ENCODE data around the gene ARL2BP. TPM values are rescaled to one million over a fixed set of nuclear protein-coding genes. Genes with fewer than 3 reads are reported as not detected.

The ARL2BP gene
- polyA plus RNA-seq, 3 donors: 35.4 to 84.6 (median 84.0) TPM

- Histone ChIP-seq H3K4me1 (ENCODE audit: control insufficient read depth in 1 of 2, insufficient read depth in 2 of 2, low read length in 2 of 2) (no peaks in the 10 kb centered on the region), H3K4me2 (replicated peaks; ENCODE audit: extremely low read depth, low read length, poor library complexity, severe bottlenecking) (no peak overlapping the region), H3K27me3 (ENCODE audit: control insufficient read depth in 2 of 2, insufficient read depth in 2 of 2, low read length in 2 of 2) (no peaks in the 10 kb centered on the region), H3K9me3 (replicated peaks in 1 of 2; ENCODE audit: control insufficient read depth in 1 of 2, insufficient read depth in 1 of 2, low read length in 2 of 2) (no peaks in the 10 kb centered on the region), H3K4me3 (replicated peaks in 1 of 3; ENCODE audit: low read depth in 2 of 3, low read length in 3 of 3) (no peak overlapping the region), H3K9ac (ENCODE audit: insufficient read depth, low read length, poor library complexity, severe bottlenecking) (no peak overlapping the region), H3K36me3 (replicated peaks in 1 of 2; ENCODE audit: control insufficient read depth in 1 of 2, insufficient read depth in 2 of 2, low read length in 2 of 2) (peaks cover 30 to 58% of the 10 kb centered on the region in 2 donors), H4K20me1 (ENCODE audit: insufficient read depth, low read length) (no peaks in the 10 kb centered on the region), H2AFZ (ENCODE audit: insufficient read depth, low read depth, low read length, poor library complexity, severe bottlenecking) (no peak overlapping the region), H3K27ac (ENCODE audit: low read depth in 1 of 2, low read length in 2 of 2) (no peak overlapping the region), H3K79me2 (ENCODE audit: insufficient read depth, low read length) (no peaks in the 10 kb centered on the region)
- Mint-ChIP-seq H3K36me3 (peaks cover 32 to 36% of the 10 kb centered on the region in 2 donors), H3K27ac (peak overlapping the region in 1 of 7 donors; percentile 46), H3K4me1 (peaks cover 6% of the 10 kb centered on the region), H3K4me3 (no peak overlapping the region), H3K9me3 (no peaks in the 10 kb centered on the region), H3K27me3 (ENCODE audit: low read depth in 3 of 3) (peaks cover 0 to 4% (median 3%) of the 10 kb centered on the region in 3 donors)
- no peak for DNase-seq
- 88% methylated on average over 4 of the region's 10 CpGs for WGBS (ENCODE audit: insufficient coverage)
- intact Hi-C loops (cut with micrococcal nuclease): no loop called here
- no peak for TF ChIP-seq CTCF (IDR thresholded peaks at IDR 0.05)
These were observed 10.8 kb downstream of the ARL2BP start for GRCh38 chr16:57255686-57256415.

- peaks cover 0 to 4% (median 3%) of the 10 kb centered on the region in 3 donors for H3K27me3 Mint-ChIP-seq (ENCODE audit: low read depth in 3 of 3)
- H3K4me1 Mint-ChIP-seq: peaks cover 6% of the 10 kb centered on the region
- intact Hi-C loops (cut with micrococcal nuclease): no loop called here
- no peak for TF ChIP-seq CTCF (IDR thresholded peaks at IDR 0.05)
- WGBS (ENCODE audit: insufficient coverage): 98% methylated on average over 11 of the region's 16 CpGs
- no peak for DNase-seq
- no peak overlapping the region for H3K4me3 Mint-ChIP-seq
- Histone ChIP-seq H3K9me3 (replicated peaks in 1 of 2; ENCODE audit: control insufficient read depth in 1 of 2, insufficient read depth in 1 of 2, low read length in 2 of 2) (no peaks in the 10 kb centered on the region), H3K27me3 (ENCODE audit: control insufficient read depth in 2 of 2, insufficient read depth in 2 of 2, low read length in 2 of 2) (no peaks in the 10 kb centered on the region), H2AFZ (ENCODE audit: insufficient read depth, low read depth, low read length, poor library complexity, severe bottlenecking) (no peak overlapping the region), H3K4me3 (replicated peaks in 1 of 3; ENCODE audit: low read depth in 2 of 3, low read length in 3 of 3) (no peak overlapping the region), H3K9ac (ENCODE audit: insufficient read depth, low read length, poor library complexity, severe bottlenecking) (no peak overlapping the region), H3K36me3 (replicated peaks in 1 of 2; ENCODE audit: control insufficient read depth in 1 of 2, insufficient read depth in 2 of 2, low read length in 2 of 2) (peaks cover 21 to 49% of the 10 kb centered on the region in 2 donors), H4K20me1 (ENCODE audit: insufficient read depth, low read length) (no peaks in the 10 kb centered on the region), H3K79me2 (ENCODE audit: insufficient read depth, low read length) (no peaks in the 10 kb centered on the region), H3K4me1 (ENCODE audit: control insufficient read depth in 1 of 2, insufficient read depth in 2 of 2, low read length in 2 of 2) (no peaks in the 10 kb centered on the region), H3K27ac (ENCODE audit: low read depth in 1 of 2, low read length in 2 of 2) (no peak overlapping the region), H3K4me2 (replicated peaks; ENCODE audit: extremely low read depth, low read length, poor library complexity, severe bottlenecking) (no peak overlapping the region)
- no peak overlapping the region for H3K27ac Mint-ChIP-seq
- peaks cover 0 to 2% (median 0%) of the 10 kb centered on the region in 7 donors for H3K9me3 Mint-ChIP-seq
- H3K36me3 Mint-ChIP-seq: peaks cover 25 to 26% of the 10 kb centered on the region in 2 donors
These were observed 11.7 kb downstream of the ARL2BP start for GRCh38 chr16:57256601-57257395.

Measured in CD14-positive monocyte (primary cell).